ENCODE measurements around the gene RAB11FIP4. TPM values are rescaled to one million over a fixed set of nuclear protein-coding genes. Genes with fewer than 3 reads are reported as not detected.
A peak's percentile ranks its signal among the peaks of the same experiment; 100 is the strongest.

Gene RAB11FIP4
- total and polyA plus RNA-seq, 8 donors, result 4.7 to 121 (median 11.7) TPM

GRCh38 chr17:31558748-31559583, 167.5 kb downstream of the RAB11FIP4 start:
- TF ChIP-seq EP300 (IDR thresholded peaks at IDR 0.05), result no peak
- no peak for TF ChIP-seq POLR2A (IDR thresholded peaks at IDR 0.05)
- peak in 5 of 7 experiments; percentile 19 to 94 (median 85) for TF ChIP-seq CTCF (IDR thresholded peaks at IDR 0.05)
- TF ChIP-seq POLR2AphosphoS5 (IDR thresholded peaks at IDR 0.05), result peak in 2 of 3 donors; percentile 32 to 47
- WGBS, 5 donors, result 0 to 2% (median 1%) methylated on average over 28 to 94 of the region's 111 CpGs
- DNase-seq, result peak; percentile 79 to 92
- Histone ChIP-seq H3K4me3 (peak overlapping the region; percentile 56 to 81 (median 74)), H3K27ac (peak overlapping the region; percentile 89 to 95 (median 92)), H3K9me3 (no peaks in the 10 kb centered on the region), H3K4me1 (peaks cover 40 to 53% (median 51%) of the 10 kb centered on the region in 4 donors), H3K27me3 (no peaks in the 10 kb centered on the region), H3K36me3 (no peaks in the 10 kb centered on the region)
- intact Hi-C loops (cut with DNase I; ENCODE audit: low total_unique reads), result loop anchor here (5.0 kb wide), 1 partner anchor 283 kb away; no protein-coding TSS in a partner anchor

GRCh38 chr17:31559584-31560501, 168.4 kb downstream of the RAB11FIP4 start:
- Histone ChIP-seq H3K4me3 (peak overlapping the region; percentile 56 to 81 (median 74)), H3K4me1 (peaks cover 49 to 62% (median 60%) of the 10 kb centered on the region in 4 donors), H3K36me3 (no peaks in the 10 kb centered on the region), H3K27ac (peak overlapping the region; percentile 89 to 95 (median 92)), H3K9me3 (no peaks in the 10 kb centered on the region), H3K27me3 (no peaks in the 10 kb centered on the region)
- intact Hi-C loops (cut with DNase I; ENCODE audit: low total_unique reads), result loop anchor here (5.0 kb wide), 1 partner anchor 282 kb away; no protein-coding TSS in a partner anchor
- WGBS, 5 donors, result 22 to 47% (median 24%) methylated on average over 16 to 91 of the region's 91 CpGs
- TF ChIP-seq CTCF (IDR thresholded peaks at IDR 0.05), result no peak
- TF ChIP-seq EP300 (IDR thresholded peaks at IDR 0.05), result no peak
- TF ChIP-seq POLR2A (IDR thresholded peaks at IDR 0.05), result no peak
- TF ChIP-seq POLR2AphosphoS5 (IDR thresholded peaks at IDR 0.05), result peak in 2 of 3 donors; percentile 6 to 12
- DNase-seq, result peak in 1 of 2 donors; percentile 53

- Histone ChIP-seq H3K4me1 (peaks cover 58 to 71% (median 69%) of the 10 kb centered on the region in 4 donors), H3K36me3 (no peaks in the 10 kb centered on the region), H3K4me3 (peak overlapping the region; percentile 56 to 81 (median 74)), H3K9me3 (no peaks in the 10 kb centered on the region), H3K27ac (peak overlapping the region; percentile 30 to 95 (median 90)), H3K27me3 (no peaks in the 10 kb centered on the region)
- WGBS, 5 donors, result 32 to 48% (median 35%) methylated on average over 9 to 10 of the region's 10 CpGs
- TF ChIP-seq POLR2AphosphoS5 (IDR thresholded peaks at IDR 0.05), result no peak
- TF ChIP-seq POLR2A (IDR thresholded peaks at IDR 0.05), result no peak
- no peak for TF ChIP-seq CTCF (IDR thresholded peaks at IDR 0.05)
- TF ChIP-seq EP300 (IDR thresholded peaks at IDR 0.05), result no peak
- DNase-seq, result no peak
- intact Hi-C loops (cut with DNase I; ENCODE audit: low total_unique reads), result no loop called here
Observed at GRCh38 chr17:31560616-31561235, 169.3 kb downstream of the RAB11FIP4 start.

Measured in stomach (tissue), 9 donors.